HEK293 (cell line): ENCODE measurements around the gene NPHP1.

Experiments
- CTCF ChIA-PET: fragments of 350-600 bp; formaldehyde crosslinking; extraction: SDS; loops from one replicate; lab custom pipeline; 2021; ENCODE audit warnings: antibody characterized with exemption; lab: Yijun Ruan, JAX
- POLR2A ChIA-PET: fragments of 300-600 bp; formaldehyde crosslinking; extraction: SDS; loops from one replicate; lab custom pipeline; 2020; ENCODE audit warnings: antibody characterized with exemption, inconsistent platforms; lab: Yijun Ruan, JAX
- H3K27ac ChIP-seq: fragments of 200-500 bp; sonication (Bioruptor generic); 2 replicates; pipeline ENCODE4 v1.5.1; 2014; ENCODE audit warnings: low read depth, low read length, control low read depth, inconsistent platforms; ENCODE audit errors: extremely low read depth
- H3K36me3 ChIP-seq, 2 experiments: fragments of 200-500 bp in 1 of 2; sonication (Bioruptor generic) in 1 of 2; 1 replicate in 1 of 2; 2 replicates in 1 of 2; pipeline ENCODE4 v1.5.1; 2014 to 2017; ENCODE audit warnings: inconsistent platforms in 2 of 2, low read length in 2 of 2; ENCODE audit not compliant: control insufficient read depth in 2 of 2, insufficient read depth in 1 of 2
- H3K4me1 ChIP-seq: fragments of 200-500 bp; sonication (Bioruptor generic); 2 replicates; pipeline ENCODE4 v1.5.1; 2014; ENCODE audit warnings: mild to moderate bottlenecking, low read length, inconsistent platforms; ENCODE audit not compliant: control insufficient read depth, insufficient read depth
- H3K4me3 ChIP-seq: 2 replicates; pipeline ENCODE4 v1.5.1; 2011; ENCODE audit warnings: low read depth, mild to moderate bottlenecking, control low read depth, low read length, moderate library complexity
- H3K9me3 ChIP-seq: fragments of 200-500 bp; sonication (Bioruptor generic); 2 replicates; pipeline ENCODE4 v1.5.1; 2014; ENCODE audit warnings: low read depth, low read length, inconsistent platforms; ENCODE audit not compliant: control insufficient read depth, insufficient read depth
- FEZF1 ChIP-seq: fragments of 450-650 bp; formaldehyde crosslinking; IDR thresholded peaks from 2 replicates; pipeline ENCODE4 v1.5.1; 2016; ENCODE audit warnings: missing biosample characterization, missing genetic modification characterization
- GLIS1 ChIP-seq: fragments of 450-650 bp; formaldehyde crosslinking; IDR thresholded peaks from 2 replicates; pipeline ENCODE4 v1.5.1; 2016; ENCODE audit warnings: missing biosample characterization, missing genetic modification characterization
- IKZF3 ChIP-seq: fragments of 450-650 bp; IDR thresholded peaks from 2 replicates; pipeline ENCODE4 v1.5.0; 2018; ENCODE audit warnings: missing biosample characterization, mild to moderate bottlenecking, missing genetic modification characterization, moderate library complexity
- KLF1 ChIP-seq: fragments of 450-650 bp; formaldehyde crosslinking; IDR thresholded peaks from 2 replicates; pipeline ENCODE4 v1.5.1; 2016; ENCODE audit warnings: missing biosample characterization, missing genetic modification characterization
- KLF9 ChIP-seq: fragments of 450-650 bp; formaldehyde crosslinking; IDR thresholded peaks from 2 replicates; pipeline ENCODE4 v1.5.1; 2016; ENCODE audit warnings: missing biosample characterization, missing genetic modification characterization, low read depth
- MEIS1 ChIP-seq: sonication (generic); formaldehyde crosslinking; IDR thresholded peaks from 2 replicates; pipeline ENCODE4 v1.8.1; 2022; ENCODE audit warnings: missing genetic modification reagents, mild to moderate bottlenecking, borderline replicate concordance
- SCRT2 ChIP-seq: fragments of 450-650 bp; formaldehyde crosslinking; IDR thresholded peaks from 2 replicates; pipeline ENCODE4 v1.5.1; 2016; ENCODE audit warnings: missing biosample characterization, missing genetic modification characterization
- SP7 ChIP-seq: fragments of 450-650 bp; formaldehyde crosslinking; IDR thresholded peaks from 2 replicates; pipeline ENCODE4 v1.5.1; 2016; ENCODE audit warnings: missing biosample characterization, missing genetic modification characterization
- TRIM28 ChIP-seq: IDR thresholded peaks from 2 replicates; pipeline ENCODE4 v1.6.1; 2011; ENCODE audit warnings: low read length, control low read depth, borderline replicate concordance
- ZBTB1 ChIP-seq: fragments of 450-650 bp; formaldehyde crosslinking; IDR thresholded peaks from 2 replicates; pipeline ENCODE4 v1.5.1; 2016; ENCODE audit warnings: missing biosample characterization, missing genetic modification characterization
- ZBTB20 ChIP-seq: fragments of 450-650 bp; formaldehyde crosslinking; IDR thresholded peaks from 2 replicates; pipeline ENCODE4 v1.5.1; 2016; ENCODE audit warnings: missing biosample characterization, missing genetic modification characterization
- ZNF16 ChIP-seq: fragments of 450-650 bp; formaldehyde crosslinking; IDR thresholded peaks from 2 replicates; pipeline ENCODE4 v1.5.1; 2016; ENCODE audit warnings: low read depth, missing biosample characterization, missing genetic modification characterization
- ZNF184 ChIP-seq: fragments of 450-650 bp; IDR thresholded peaks from 2 replicates; pipeline ENCODE4 v1.5.1; 2018; ENCODE audit warnings: missing biosample characterization, mild to moderate bottlenecking, missing genetic modification characterization
- ZNF202 ChIP-seq: fragments of 450-650 bp; formaldehyde crosslinking; IDR thresholded peaks from 2 replicates; pipeline ENCODE4 v1.5.1; 2016; ENCODE audit warnings: missing biosample characterization, missing genetic modification characterization, borderline replicate concordance
- ZNF23 ChIP-seq: fragments of 450-650 bp; formaldehyde crosslinking; IDR thresholded peaks from 2 replicates; pipeline ENCODE4 v1.5.1; 2016; ENCODE audit warnings: missing biosample characterization, missing genetic modification characterization, borderline replicate concordance
- ZNF324 ChIP-seq: fragments of 450-650 bp; formaldehyde crosslinking; IDR thresholded peaks from 2 replicates; pipeline ENCODE4 v1.5.1; 2016; ENCODE audit warnings: missing biosample characterization, missing genetic modification characterization
- ZNF354C ChIP-seq: fragments of 450-650 bp; formaldehyde crosslinking; IDR thresholded peaks from 2 replicates; pipeline ENCODE4 v1.5.1; 2016; ENCODE audit warnings: missing biosample characterization, missing genetic modification characterization, low read depth, borderline replicate concordance
- ZNF391 ChIP-seq: fragments of 450-650 bp; formaldehyde crosslinking; IDR thresholded peaks from 2 replicates; pipeline ENCODE4 v1.5.1; 2016; ENCODE audit warnings: low read depth, missing biosample characterization, missing genetic modification characterization, borderline replicate concordance
- ZNF621 ChIP-seq: fragments of 450-650 bp; formaldehyde crosslinking; IDR thresholded peaks from 2 replicates; pipeline ENCODE4 v1.5.1; 2017; ENCODE audit warnings: missing biosample characterization, missing genetic modification characterization
- ZNF623 ChIP-seq: fragments of 450-650 bp; formaldehyde crosslinking; IDR thresholded peaks from 2 replicates; pipeline ENCODE4 v1.5.1; 2016; ENCODE audit warnings: missing biosample characterization, missing genetic modification characterization
- ZNF629 ChIP-seq: fragments of 450-650 bp; formaldehyde crosslinking; IDR thresholded peaks from 2 replicates; pipeline ENCODE4 v1.5.1; 2017; ENCODE audit warnings: missing biosample characterization, missing genetic modification characterization
- ZNF843 ChIP-seq: fragments of 450-650 bp; formaldehyde crosslinking; IDR thresholded peaks from 2 replicates; pipeline ENCODE4 v1.5.1; 2016; ENCODE audit warnings: missing biosample characterization, missing genetic modification characterization
- TF ChIP-seq, protein P1 (sequence below): fragments of 450-650 bp; formaldehyde crosslinking; IDR thresholded peaks from 2 replicates; pipeline ENCODE4 v1.5.1; 2016; ENCODE audit warnings: missing biosample characterization, missing genetic modification characterization
- TF ChIP-seq, protein P2 (sequence below): IDR thresholded peaks from 2 replicates; pipeline ENCODE4 v1.6.1; 2011; ENCODE audit warnings: mild to moderate bottlenecking, low read depth, low read length, borderline replicate concordance
- TF ChIP-seq, protein P3 (sequence below): fragments of 450-650 bp; IDR thresholded peaks from 2 replicates; pipeline ENCODE4 v1.5.1; 2018; ENCODE audit warnings: missing biosample characterization, missing genetic modification characterization

Gene NPHP1

DNA sequence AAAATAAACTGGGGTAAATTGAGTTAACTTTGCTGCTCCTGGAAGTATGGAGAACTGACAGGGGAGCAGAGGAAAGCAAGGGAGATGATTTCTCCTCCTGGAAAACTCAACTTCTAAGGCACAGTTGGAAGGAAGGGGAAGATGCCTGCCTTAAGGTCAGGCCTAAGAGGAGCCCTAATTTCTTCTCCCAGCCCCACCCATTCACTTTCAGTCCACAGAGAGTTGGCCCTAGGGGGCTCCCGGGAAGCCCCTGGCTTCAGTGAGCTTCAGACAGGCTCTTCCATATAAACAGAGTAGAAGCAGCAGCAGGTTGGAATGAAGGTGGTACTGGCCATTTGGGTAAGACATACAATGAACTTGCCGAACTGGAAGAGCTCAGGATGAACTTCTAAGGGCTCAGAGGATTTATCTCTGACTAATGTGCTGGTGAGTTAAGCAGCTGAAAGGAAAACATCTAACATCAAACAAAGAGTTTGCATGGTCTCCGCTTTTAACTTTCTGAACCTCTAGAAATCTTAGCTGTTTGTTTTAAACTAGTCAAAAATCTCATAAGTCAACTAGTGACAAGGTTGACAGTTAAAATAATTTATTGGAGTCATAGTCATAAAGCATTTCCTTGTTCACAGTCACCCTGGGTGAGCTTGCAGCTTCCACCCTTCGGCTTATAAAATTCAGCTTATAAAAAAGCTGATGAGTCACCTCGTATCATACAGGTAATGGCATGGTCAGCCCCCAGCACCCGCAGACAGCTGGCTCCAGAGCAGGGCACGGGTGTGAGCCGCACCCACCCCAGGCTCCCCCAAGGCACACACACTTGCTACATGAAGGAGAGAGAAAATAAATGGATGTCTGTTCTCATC is 99.0 kb downstream of the NPHP1 start:
- H3K4me1 ChIP-seq, result peaks cover 23% of the 10 kb centered on the region
- ChIA-PET CTCF (interaction anchor here (0.6 kb wide), 2 partner anchors 89 to 652 kb away, joined by 3 read pairs; no protein-coding TSS in a partner anchor), POLR2A (no interaction called here)
- no peaks in the 10 kb centered on the region for H3K9me3 ChIP-seq
- H3K4me3 ChIP-seq, result no peak overlapping the region
- H3K36me3 ChIP-seq, result no peaks in the 10 kb centered on the region
- TF ChIP-seq MEIS1 (CRISPR knock-in tag) (0 out of 2 replicates have a peak, but pooled peaks have one; percentile 59), ZNF324 (tag by site-specific recombination) (no peak), TRIM28 (0 out of 2 replicates have a peak, but pooled peaks have one; percentile 46), SP7 (peak; percentile 37; the same call in 1 of the 2 replicates), FEZF1 (tag by site-specific recombination) (peak; percentile 20; the same call in 1 of the 2 replicates), SCRT2 (tag by site-specific recombination) (peak; percentile 48), ZBTB20 (tag by site-specific recombination) (no peak), ZNF629 (0 out of 2 replicates have a peak, but pooled peaks have one; percentile 23), ZNF843 (tag by site-specific recombination) (peak; percentile 37; the same call in 1 of the 2 replicates), IKZF3 (tag by site-specific recombination) (no peak), GLIS1 (tag by site-specific recombination) (peak; percentile 53), KLF1 (tag by site-specific recombination) (peak; percentile 48; the same call in 1 of the 2 replicates)
- TF ChIP-seq, protein P1, sequence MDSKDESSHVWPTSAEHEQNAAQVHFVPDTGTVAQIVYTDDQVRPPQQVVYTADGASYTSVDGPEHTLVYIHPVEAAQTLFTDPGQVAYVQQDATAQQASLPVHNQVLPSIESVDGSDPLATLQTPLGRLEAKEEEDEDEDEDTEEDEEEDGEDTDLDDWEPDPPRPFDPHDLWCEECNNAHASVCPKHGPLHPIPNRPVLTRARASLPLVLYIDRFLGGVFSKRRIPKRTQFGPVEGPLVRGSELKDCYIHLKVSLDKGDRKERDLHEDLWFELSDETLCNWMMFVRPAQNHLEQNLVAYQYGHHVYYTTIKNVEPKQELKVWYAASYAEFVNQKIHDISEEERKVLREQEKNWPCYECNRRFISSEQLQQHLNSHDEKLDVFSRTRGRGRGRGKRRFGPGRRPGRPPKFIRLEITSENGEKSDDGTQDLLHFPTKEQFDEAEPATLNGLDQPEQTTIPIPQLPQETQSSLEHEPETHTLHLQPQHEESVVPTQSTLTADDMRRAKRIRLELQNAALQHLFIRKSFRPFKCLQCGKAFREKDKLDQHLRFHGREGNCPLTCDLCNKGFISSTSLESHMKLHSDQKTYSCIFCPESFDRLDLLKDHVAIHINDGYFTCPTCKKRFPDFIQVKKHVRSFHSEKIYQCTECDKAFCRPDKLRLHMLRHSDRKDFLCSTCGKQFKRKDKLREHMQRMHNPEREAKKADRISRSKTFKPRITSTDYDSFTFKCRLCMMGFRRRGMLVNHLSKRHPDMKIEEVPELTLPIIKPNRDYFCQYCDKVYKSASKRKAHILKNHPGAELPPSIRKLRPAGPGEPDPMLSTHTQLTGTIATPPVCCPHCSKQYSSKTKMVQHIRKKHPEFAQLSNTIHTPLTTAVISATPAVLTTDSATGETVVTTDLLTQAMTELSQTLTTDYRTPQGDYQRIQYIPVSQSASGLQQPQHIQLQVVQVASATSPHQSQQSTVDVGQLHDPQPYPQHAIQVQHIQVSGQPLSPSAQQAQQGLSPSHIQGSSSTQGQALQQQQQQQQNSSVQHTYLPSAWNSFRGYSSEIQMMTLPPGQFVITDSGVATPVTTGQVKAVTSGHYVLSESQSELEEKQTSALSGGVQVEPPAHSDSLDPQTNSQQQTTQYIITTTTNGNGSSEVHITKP (tag by site-specific recombination), result 0 out of 2 replicates have a peak, but pooled peaks have one; percentile 5
- no peak overlapping the region for H3K27ac ChIP-seq

DNA sequence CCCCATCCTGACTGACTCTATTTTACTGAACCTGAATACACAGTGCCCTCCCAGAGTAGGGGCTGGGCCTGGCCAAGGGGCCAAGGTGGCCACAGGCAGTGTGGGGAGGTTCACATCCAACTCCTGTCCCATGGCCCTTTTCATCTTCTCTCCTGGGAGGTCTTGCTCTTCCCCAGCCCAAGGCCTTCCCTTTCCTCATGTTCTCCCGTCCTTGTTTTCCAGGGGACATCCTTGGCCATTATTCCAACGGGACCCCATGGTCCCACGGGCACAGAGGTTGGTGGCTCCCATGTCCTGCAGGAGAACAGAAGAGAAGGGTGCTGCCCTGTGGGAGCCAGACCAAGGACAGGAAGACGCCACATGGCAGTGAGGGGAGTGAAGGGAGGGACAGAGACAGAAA is 99.6 kb downstream of the NPHP1 start:
- TF ChIP-seq ZNF23, result no peak
- TF ChIP-seq KLF9 (tag by site-specific recombination), result no peak
- TF ChIP-seq ZNF623, result no peak
- TF ChIP-seq ZNF324 (tag by site-specific recombination), result no peak
- no peak for TF ChIP-seq ZNF184
- TF ChIP-seq ZNF843 (tag by site-specific recombination), result no peak
- no peak for TF ChIP-seq ZNF354C (tag by site-specific recombination)
- no peak for TF ChIP-seq ZNF391
- TF ChIP-seq, protein P2, sequence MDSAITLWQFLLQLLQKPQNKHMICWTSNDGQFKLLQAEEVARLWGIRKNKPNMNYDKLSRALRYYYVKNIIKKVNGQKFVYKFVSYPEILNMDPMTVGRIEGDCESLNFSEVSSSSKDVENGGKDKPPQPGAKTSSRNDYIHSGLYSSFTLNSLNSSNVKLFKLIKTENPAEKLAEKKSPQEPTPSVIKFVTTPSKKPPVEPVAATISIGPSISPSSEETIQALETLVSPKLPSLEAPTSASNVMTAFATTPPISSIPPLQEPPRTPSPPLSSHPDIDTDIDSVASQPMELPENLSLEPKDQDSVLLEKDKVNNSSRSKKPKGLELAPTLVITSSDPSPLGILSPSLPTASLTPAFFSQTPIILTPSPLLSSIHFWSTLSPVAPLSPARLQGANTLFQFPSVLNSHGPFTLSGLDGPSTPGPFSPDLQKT, result no peak
- no peak for TF ChIP-seq ZNF16 (tag by site-specific recombination)
- TF ChIP-seq ZBTB1 (tag by site-specific recombination), result no peak
- TF ChIP-seq ZNF202 (tag by site-specific recombination), result no peak
- no peak for TF ChIP-seq ZNF621 (tag by site-specific recombination)
- TF ChIP-seq, protein P3, sequence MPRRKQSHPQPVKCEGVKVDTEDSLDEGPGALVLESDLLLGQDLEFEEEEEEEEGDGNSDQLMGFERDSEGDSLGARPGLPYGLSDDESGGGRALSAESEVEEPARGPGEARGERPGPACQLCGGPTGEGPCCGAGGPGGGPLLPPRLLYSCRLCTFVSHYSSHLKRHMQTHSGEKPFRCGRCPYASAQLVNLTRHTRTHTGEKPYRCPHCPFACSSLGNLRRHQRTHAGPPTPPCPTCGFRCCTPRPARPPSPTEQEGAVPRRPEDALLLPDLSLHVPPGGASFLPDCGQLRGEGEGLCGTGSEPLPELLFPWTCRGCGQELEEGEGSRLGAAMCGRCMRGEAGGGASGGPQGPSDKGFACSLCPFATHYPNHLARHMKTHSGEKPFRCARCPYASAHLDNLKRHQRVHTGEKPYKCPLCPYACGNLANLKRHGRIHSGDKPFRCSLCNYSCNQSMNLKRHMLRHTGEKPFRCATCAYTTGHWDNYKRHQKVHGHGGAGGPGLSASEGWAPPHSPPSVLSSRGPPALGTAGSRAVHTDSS (tag by site-specific recombination), result no peak
- no peaks in the 10 kb centered on the region for H3K36me3 ChIP-seq
- H3K9me3 ChIP-seq, result no peaks in the 10 kb centered on the region
- H3K27ac ChIP-seq, result no peak overlapping the region; the same call in 1 of the 2 replicates
- no peak overlapping the region for H3K4me3 ChIP-seq
- ChIA-PET CTCF (interaction anchor here (0.6 kb wide), 2 partner anchors 90 to 653 kb away, joined by 3 read pairs; no protein-coding TSS in a partner anchor), POLR2A (no interaction called here)
- H3K4me1 ChIP-seq, result peaks cover 23% of the 10 kb centered on the region
